Measurements from ENCODE around the gene TECPR2.

TECPR2 gene

DNA sequence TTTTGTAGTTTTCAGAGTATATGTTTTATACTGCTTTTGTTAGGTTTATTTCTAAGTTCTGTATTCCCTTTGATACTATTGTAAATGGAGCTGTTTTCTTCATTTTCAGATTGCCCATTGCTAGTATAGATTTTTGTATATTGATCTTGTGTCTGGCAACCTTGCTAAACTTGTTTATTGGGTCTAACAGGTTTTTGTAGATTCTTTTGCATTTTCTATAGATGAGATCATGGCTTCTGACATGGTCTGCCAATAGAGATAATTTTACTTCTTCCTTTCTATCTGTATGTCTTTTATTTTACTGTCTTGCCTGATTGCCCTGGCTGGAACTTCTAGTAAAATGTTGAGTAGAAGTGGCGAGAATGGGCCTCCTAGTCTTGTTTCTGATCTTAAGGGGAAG lies 106.5 kb downstream of the TECPR2 start:
- TF ChIP-seq POLR2A (IDR thresholded peaks at IDR 0.05; ENCODE audit: extremely low read depth, insufficient read length), result no peak
- TF ChIP-seq, protein P1, sequence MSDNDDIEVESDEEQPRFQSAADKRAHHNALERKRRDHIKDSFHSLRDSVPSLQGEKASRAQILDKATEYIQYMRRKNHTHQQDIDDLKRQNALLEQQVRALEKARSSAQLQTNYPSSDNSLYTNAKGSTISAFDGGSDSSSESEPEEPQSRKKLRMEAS (IDR thresholded peaks at IDR 0.05; ENCODE audit: low read depth, low read length), result no peak
- TF ChIP-seq, protein P2, sequence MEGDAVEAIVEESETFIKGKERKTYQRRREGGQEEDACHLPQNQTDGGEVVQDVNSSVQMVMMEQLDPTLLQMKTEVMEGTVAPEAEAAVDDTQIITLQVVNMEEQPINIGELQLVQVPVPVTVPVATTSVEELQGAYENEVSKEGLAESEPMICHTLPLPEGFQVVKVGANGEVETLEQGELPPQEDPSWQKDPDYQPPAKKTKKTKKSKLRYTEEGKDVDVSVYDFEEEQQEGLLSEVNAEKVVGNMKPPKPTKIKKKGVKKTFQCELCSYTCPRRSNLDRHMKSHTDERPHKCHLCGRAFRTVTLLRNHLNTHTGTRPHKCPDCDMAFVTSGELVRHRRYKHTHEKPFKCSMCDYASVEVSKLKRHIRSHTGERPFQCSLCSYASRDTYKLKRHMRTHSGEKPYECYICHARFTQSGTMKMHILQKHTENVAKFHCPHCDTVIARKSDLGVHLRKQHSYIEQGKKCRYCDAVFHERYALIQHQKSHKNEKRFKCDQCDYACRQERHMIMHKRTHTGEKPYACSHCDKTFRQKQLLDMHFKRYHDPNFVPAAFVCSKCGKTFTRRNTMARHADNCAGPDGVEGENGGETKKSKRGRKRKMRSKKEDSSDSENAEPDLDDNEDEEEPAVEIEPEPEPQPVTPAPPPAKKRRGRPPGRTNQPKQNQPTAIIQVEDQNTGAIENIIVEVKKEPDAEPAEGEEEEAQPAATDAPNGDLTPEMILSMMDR (IDR thresholded peaks at IDR 0.05; ENCODE audit: low read depth, low read length), result no peak
- no peak for TF ChIP-seq MYC (IDR thresholded peaks at IDR 0.05; ENCODE audit: low read depth, low read length)
- no peak for DNase-seq (ENCODE audit: low read depth)
- no peak overlapping the region for H3K4me3 ChIP-seq (ENCODE audit: low read depth, low read length)

DNA sequence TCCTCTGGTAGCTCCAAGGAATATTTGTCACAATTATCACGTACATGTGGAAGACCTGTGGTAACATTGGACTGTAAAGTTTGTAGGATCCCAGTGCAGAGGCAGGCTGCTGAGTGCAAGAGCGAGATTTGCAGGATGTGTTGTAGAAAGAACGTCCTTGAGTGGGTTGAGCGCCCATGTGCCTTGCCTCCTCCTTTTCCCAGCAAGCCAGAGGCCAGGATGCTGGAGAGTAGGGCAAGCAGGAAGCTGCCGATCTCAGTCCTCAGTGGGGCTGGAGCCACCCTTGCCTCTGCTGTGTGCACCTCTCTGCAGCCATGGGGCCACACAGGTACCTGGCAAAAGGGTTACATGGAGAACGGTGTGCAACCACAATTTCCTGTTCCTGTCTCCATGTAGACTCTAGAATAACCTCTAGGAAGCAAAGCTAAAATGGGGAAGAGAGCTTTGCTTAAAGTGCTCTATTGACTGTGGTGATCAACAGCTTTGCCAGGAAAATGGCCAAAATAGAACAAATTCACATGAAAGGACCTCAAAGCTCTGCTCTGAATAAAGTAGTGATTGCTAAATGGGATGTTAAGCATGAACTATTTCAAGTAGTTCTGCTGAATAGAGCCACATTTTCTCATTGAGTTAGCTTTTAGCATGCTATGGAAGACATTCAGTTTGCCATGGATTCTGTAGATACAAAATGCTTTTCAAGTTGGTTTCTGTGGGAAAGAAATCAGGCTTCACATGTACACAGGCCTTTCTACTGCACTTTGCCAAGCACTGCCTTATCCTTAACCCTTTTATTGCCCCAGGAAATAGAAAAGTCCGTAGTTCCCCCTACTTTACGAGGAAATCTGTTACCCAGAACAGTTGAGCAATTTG lies 109.4 kb downstream of the TECPR2 start:
- TF ChIP-seq, protein P2 (IDR thresholded peaks at IDR 0.05; ENCODE audit: low read depth, low read length), result no peak
- TF ChIP-seq, protein P1 (IDR thresholded peaks at IDR 0.05; ENCODE audit: low read depth, low read length), result no peak
- TF ChIP-seq POLR2A (IDR thresholded peaks at IDR 0.05; ENCODE audit: extremely low read depth, insufficient read length), result no peak
- TF ChIP-seq MYC (IDR thresholded peaks at IDR 0.05; ENCODE audit: low read depth, low read length), result no peak
- H3K4me3 ChIP-seq (ENCODE audit: low read depth, low read length), result no peak overlapping the region
- DNase-seq (ENCODE audit: low read depth), result no peak

DNA sequence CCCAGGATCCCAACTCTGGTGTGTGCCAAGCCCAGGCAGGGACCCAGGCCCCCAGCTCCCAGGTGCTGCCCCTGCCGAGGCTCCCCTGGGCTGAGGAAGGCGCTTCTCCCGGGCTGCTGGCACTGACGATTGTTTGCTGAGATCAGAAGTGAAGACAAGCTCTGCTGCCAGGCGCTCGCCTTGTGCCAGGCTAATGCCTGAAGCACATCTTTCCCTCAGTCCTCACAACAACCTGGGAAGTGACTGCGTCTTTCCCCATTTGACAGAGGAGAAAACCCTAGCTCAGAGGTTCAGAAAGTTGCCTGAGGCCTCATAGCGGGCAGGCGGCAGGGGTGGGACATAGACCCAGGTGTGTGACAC lies 110.0 kb downstream of the TECPR2 start:
- no peak for DNase-seq (ENCODE audit: low read depth)
- no peak for TF ChIP-seq POLR2A (IDR thresholded peaks at IDR 0.05; ENCODE audit: extremely low read depth, insufficient read length)
- TF ChIP-seq, protein P2 (IDR thresholded peaks at IDR 0.05; ENCODE audit: low read depth, low read length), result no peak
- TF ChIP-seq, protein P1 (IDR thresholded peaks at IDR 0.05; ENCODE audit: low read depth, low read length), result no peak
- no peak for TF ChIP-seq MYC (IDR thresholded peaks at IDR 0.05; ENCODE audit: low read depth, low read length)
- H3K4me3 ChIP-seq (ENCODE audit: low read depth, low read length), result no peak overlapping the region

DNA sequence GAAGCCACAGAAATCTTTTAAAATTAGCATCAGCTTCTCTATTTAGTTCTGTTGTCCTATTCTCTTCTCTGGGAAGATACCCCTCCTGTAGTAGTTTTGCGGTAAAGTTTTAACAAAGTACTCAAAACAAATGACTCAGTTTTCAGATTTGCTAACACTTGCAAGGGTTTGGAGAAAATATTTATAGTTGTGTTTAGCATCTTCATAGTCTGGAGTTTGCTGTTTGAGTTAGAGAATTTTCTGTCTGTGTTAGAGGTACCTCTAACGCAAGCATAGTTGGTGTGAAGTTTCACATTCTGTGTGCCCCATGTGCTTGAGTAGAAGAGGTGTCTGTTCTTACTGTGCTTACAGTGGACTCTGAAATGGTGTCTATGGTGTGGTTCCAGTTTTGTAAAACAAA lies 110.8 kb downstream of the TECPR2 start:
- DNase-seq (ENCODE audit: low read depth), result no peak
- H3K4me3 ChIP-seq (ENCODE audit: low read depth, low read length), result no peak overlapping the region
- TF ChIP-seq, protein P1 (IDR thresholded peaks at IDR 0.05; ENCODE audit: low read depth, low read length), result no peak
- TF ChIP-seq, protein P2 (IDR thresholded peaks at IDR 0.05; ENCODE audit: low read depth, low read length), result no peak
- TF ChIP-seq MYC (IDR thresholded peaks at IDR 0.05; ENCODE audit: low read depth, low read length) (no peak), POLR2A (IDR thresholded peaks at IDR 0.05; ENCODE audit: extremely low read depth, insufficient read length) (no peak)

DNA sequence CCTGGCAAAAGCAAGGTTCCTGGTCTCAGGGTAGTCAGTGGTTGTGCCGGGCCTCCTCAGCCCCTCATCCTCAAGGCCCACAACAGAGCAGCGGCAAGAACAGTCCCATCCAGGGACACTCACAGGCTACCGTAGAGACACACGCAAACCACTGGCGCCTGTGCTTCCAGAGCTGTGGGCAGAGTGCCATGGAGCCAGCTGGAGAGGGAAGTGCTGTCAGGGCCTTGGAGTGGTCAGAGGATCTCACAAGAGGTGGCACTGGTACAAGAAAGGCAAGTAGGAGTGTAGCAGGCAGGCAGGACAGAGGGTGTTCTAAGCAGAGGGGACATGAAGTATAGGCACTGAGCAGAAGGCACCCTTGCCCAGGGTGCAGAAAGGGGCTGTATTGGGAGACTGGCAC lies 112.2 kb downstream of the TECPR2 start:
- no peak for DNase-seq (ENCODE audit: low read depth)
- H3K4me3 ChIP-seq (ENCODE audit: low read depth, low read length), result no peak overlapping the region
- no peak for TF ChIP-seq POLR2A (IDR thresholded peaks at IDR 0.05; ENCODE audit: extremely low read depth, insufficient read length)
- no peak for TF ChIP-seq MYC (IDR thresholded peaks at IDR 0.05; ENCODE audit: low read depth, low read length)
- TF ChIP-seq, protein P1 (IDR thresholded peaks at IDR 0.05; ENCODE audit: low read depth, low read length), result no peak
- TF ChIP-seq, protein P2 (IDR thresholded peaks at IDR 0.05; ENCODE audit: low read depth, low read length), result no peak
